Glomerular endothelial cell (primary cell): ENCODE measurements around the gene C1RL. TPM values are rescaled to one million over a fixed set of nuclear protein-coding genes. Genes with fewer than 3 reads are reported as not detected.

Source experiments
- DNase-seq: peaks from one replicate; pipeline ENCODE4 v3.0.0-alpha.2; 2011; ENCODE audit warnings: low read depth, low spot score; ENCODE audit errors: extremely low read depth
- total RNA-seq: library from RNA; depleted of rRNA; stranded (reverse); fragments of >200 nt; gene quantifications from 2 replicates; pipeline ENCODE4 v1.2.3, GENCODE V29; 2015

C1RL gene
- total RNA-seq, 1 donor from 2014 or later = 21.6 TPM

- DNase-seq = no peak
Measured at GRCh38 chr12:7139200-7139599, 30.2 kb upstream of the C1RL start.

- DNase-seq = no peak
Measured at GRCh38 chr12:7137908-7138307, 28.9 kb upstream of the C1RL start.

- DNase-seq = no peak
Measured at GRCh38 chr12:7136676-7137075, 27.7 kb upstream of the C1RL start.

- DNase-seq = no peak
Measured at GRCh38 chr12:7136071-7136470, 27.1 kb upstream of the C1RL start.

GRCh38 chr12:7134396-7135166 is 25.6 kb upstream of the C1RL start:
- no peak for DNase-seq

GRCh38 chr12:7131502-7131866 is 22.5 kb upstream of the C1RL start:
- DNase-seq = no peak

- DNase-seq = no peak
Measured at GRCh38 chr12:7130701-7131501, 21.9 kb upstream of the C1RL start.

- DNase-seq = no peak
Measured at GRCh38 chr12:7129872-7130691, 21.1 kb upstream of the C1RL start, which contains the start of gene CLSTN3. CLSTN3 (plus strand) TSS chr12:7130371; CDS start chr12:7130649, 278 bp downstream.

DNA sequence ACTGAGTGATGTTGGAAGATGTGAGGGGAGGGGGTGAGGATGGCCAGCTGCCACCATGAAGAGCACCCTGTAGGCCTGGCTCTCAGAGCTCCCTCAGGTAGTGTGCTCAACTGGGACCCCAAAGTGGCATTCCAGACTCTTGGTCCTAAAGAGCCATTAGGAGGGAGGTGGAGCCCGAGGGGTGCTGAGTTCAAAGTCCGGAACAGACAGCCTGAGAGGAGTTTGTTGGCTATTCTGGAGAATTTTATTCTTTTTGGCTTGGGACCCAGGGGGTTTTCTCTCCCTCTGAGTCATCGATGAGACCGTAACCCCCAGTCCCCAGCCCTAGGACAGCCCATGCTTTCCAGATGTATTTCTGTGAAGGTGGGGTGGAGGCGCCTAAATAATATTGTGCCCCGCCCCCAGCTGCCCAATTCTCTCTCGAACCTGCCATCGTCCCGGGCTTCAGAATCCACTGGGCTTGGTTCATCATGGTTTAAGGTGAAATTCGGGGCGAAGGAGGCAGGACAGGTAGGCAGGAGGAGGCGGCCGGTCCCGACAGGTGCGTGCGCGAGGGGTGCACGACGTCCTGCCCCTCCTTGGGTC is 20.4 kb upstream of the C1RL start:
- no peak for DNase-seq

- DNase-seq = no peak
Measured at GRCh38 chr12:7128681-7129286, 19.8 kb upstream of the C1RL start, which contains the start of gene RBP5. RBP5 (minus strand) TSS chr12:7128889; CDS start chr12:7128775, 114 bp downstream.

GRCh38 chr12:7127916-7128626 is 19.1 kb upstream of the C1RL start:
- no peak for DNase-seq

GRCh38 chr12:7125632-7126227 is 16.7 kb upstream of the C1RL start:
- no peak for DNase-seq

GRCh38 chr12:7123806-7124522 is 14.9 kb upstream of the C1RL start:
- peak; percentile 23 for DNase-seq

GRCh38 chr12:7122811-7123769 is 14.1 kb upstream of the C1RL start:
- DNase-seq = no peak

GRCh38 chr12:7121324-7121723 is 12.3 kb upstream of the C1RL start:
- no peak for DNase-seq

- no peak for DNase-seq
Measured at GRCh38 chr12:7120166-7120565, 11.2 kb upstream of the C1RL start.

- no peak for DNase-seq
Measured at GRCh38 chr12:7118881-7119280, 9.9 kb upstream of the C1RL start.
